H1 (cell line): ENCODE measurements around the gene RNF208. TPM values are rescaled to one million over a fixed set of nuclear protein-coding genes. Genes with fewer than 3 reads are reported as not detected.

ENCODE experiments used
- CTCF ChIA-PET: fragments of 300-600 bp; sonication (Branson Sonifier 250); formaldehyde crosslinking; loops from one replicate; lab custom pipeline; 2021; ENCODE audit not compliant: partially characterized antibody; lab: Charles Lee
- POLR2A ChIA-PET: fragments of 300-600 bp; sonication (Branson Sonifier 250); formaldehyde crosslinking; loops from one replicate; lab custom pipeline; 2021; ENCODE audit warnings: inconsistent platforms; ENCODE audit not compliant: partially characterized antibody; lab: Charles Lee
- DNase-seq, 2 experiments: peaks; one replicate each; pipeline versions ENCODE4 v3.0.0 to v3.0.0-alpha.2; 2010 to 2022; ENCODE audit warnings: low spot score in 2 of 2, low read depth in 1 of 2, mixed read lengths in 1 of 2
- FAIRE-seq: peaks from 2 replicates; lab custom pipeline; 2011; peaks lifted over from hg19 to GRCh38; lab: Jason Lieb, UNC
- H2AFZ ChIP-seq: 2 replicates; pipeline ENCODE4 v1.8.1; 2012; ENCODE audit warnings: low read length, inconsistent platforms
- H2AK5ac ChIP-seq: 2 replicates; pipeline ENCODE4 v1.6.1; 2013; ENCODE audit warnings: low read depth, low read length
- H2BK120ac ChIP-seq: replicated peaks from 2 replicates; pipeline ENCODE3; 2013; ENCODE audit warnings: low read depth, low read length, inconsistent platforms
- H2BK12ac ChIP-seq: 2 replicates; pipeline ENCODE4 v1.6.1; 2013; ENCODE audit warnings: low read depth, low read length
- H2BK15ac ChIP-seq: 2 replicates; pipeline ENCODE4 v1.6.1; 2013; ENCODE audit warnings: low read length
- H2BK20ac ChIP-seq: 2 replicates; pipeline ENCODE4 v1.6.1; 2013; ENCODE audit warnings: low read length
- H2BK5ac ChIP-seq: 2 replicates; pipeline ENCODE4 v1.6.1; 2013; ENCODE audit warnings: low read depth, low read length
- H3K14ac ChIP-seq: 2 replicates; pipeline ENCODE4 v1.6.1; 2013; ENCODE audit warnings: inconsistent platforms; ENCODE audit not compliant: insufficient read length
- H3K18ac ChIP-seq: 2 replicates; pipeline ENCODE4 v1.6.1; 2013; ENCODE audit warnings: low read length; ENCODE audit errors: extremely low read depth
- H3K23ac ChIP-seq: 2 replicates; pipeline ENCODE4 v1.6.1; 2013; ENCODE audit warnings: inconsistent platforms; ENCODE audit not compliant: insufficient read length
- H3K23me2 ChIP-seq: 2 replicates; pipeline ENCODE4 v1.6.1; 2013; ENCODE audit warnings: low read depth, low read length
- H3K27ac ChIP-seq: 2 replicates; pipeline ENCODE4 v1.6.1; 2011; ENCODE audit warnings: low read depth, low read length, inconsistent platforms
- H3K27me3 ChIP-seq, 4 experiments: replicated peaks in 1 of 4; 1 replicate in 1 of 4; 2 replicates in 3 of 4; pipeline versions ENCODE4 v1.6.1 to v1.8.1; 2011 to 2013; ENCODE audit warnings: low read length in 3 of 4, mild to moderate bottlenecking in 3 of 4, inconsistent platforms in 2 of 4, mixed read lengths in 2 of 4, moderate library complexity in 1 of 4; ENCODE audit not compliant: control insufficient read depth in 3 of 4, insufficient read depth in 3 of 4; ENCODE audit errors: extremely low read depth in 1 of 4
- H3K36me3 ChIP-seq, 4 experiments: 2 replicates each; pipeline versions ENCODE4 v1.6.1 to v1.8.1; 2011 to 2013; ENCODE audit warnings: mild to moderate bottlenecking in 4 of 4, low read length in 3 of 4, moderate library complexity in 2 of 4, control low read depth in 1 of 4, inconsistent platforms in 1 of 4; ENCODE audit not compliant: insufficient read depth in 4 of 4, control insufficient read depth in 2 of 4
- H3K4ac ChIP-seq: replicated peaks from 2 replicates; pipeline ENCODE3; 2013; ENCODE audit warnings: low read length, low read depth, mixed read lengths, inconsistent platforms; ENCODE audit not compliant: insufficient read length
- H3K4me1 ChIP-seq, 4 experiments: replicated peaks in 1 of 4; 1 replicate in 1 of 4; 2 replicates in 3 of 4; pipeline versions ENCODE4 v1.6.1 to v1.8.1; 2011 to 2013; ENCODE audit warnings: low read length in 3 of 4, inconsistent platforms in 2 of 4, mixed read lengths in 1 of 4; ENCODE audit not compliant: insufficient read depth in 4 of 4, control insufficient read depth in 3 of 4
- H3K4me2 ChIP-seq, 2 experiments: 2 replicates each; pipeline versions ENCODE4 v1.6.1 to v1.8.1; 2011 to 2013; ENCODE audit warnings: low read depth in 2 of 2, low read length in 2 of 2, control low read depth in 1 of 2, inconsistent platforms in 1 of 2, mild to moderate bottlenecking in 1 of 2; ENCODE audit not compliant: insufficient read depth in 1 of 2
- H3K4me3 ChIP-seq, 4 experiments: fragments of 200-600, 300-600 bp in 1 of 4; sonication (generic), shearing (Covaris generic), sonication (Bioruptor Twin) in 1 of 4; 2 replicates each; pipeline versions ENCODE4 v1.5.1 to v1.8.1; 2011 to 2016; ENCODE audit warnings: low read length in 4 of 4, low read depth in 3 of 4, control low read depth in 2 of 4, inconsistent platforms in 2 of 4, mild to moderate bottlenecking in 2 of 4, mixed read lengths in 1 of 4, moderate library complexity in 1 of 4; ENCODE audit not compliant: insufficient read depth in 2 of 4; ENCODE audit errors: extremely low read depth in 1 of 4
- H3K56ac ChIP-seq: replicated peaks from 2 replicates; pipeline ENCODE3; 2013; ENCODE audit warnings: low read depth, mild to moderate bottlenecking, mixed read lengths, low read length, inconsistent platforms; ENCODE audit not compliant: insufficient read length
- H3K79me1 ChIP-seq: 2 replicates; pipeline ENCODE4 v1.6.1; 2013; ENCODE audit warnings: low read depth, low read length, control low read depth
- H3K79me2 ChIP-seq, 2 experiments: 2 replicates each; pipeline versions ENCODE4 v1.6.1 to v1.8.1; 2012 to 2013; ENCODE audit warnings: low read length in 2 of 2, mild to moderate bottlenecking in 2 of 2, inconsistent platforms in 1 of 2; ENCODE audit not compliant: insufficient read depth in 2 of 2, control insufficient read depth in 1 of 2
- H3K9ac ChIP-seq, 4 experiments: replicated peaks in 1 of 4; 1 replicate in 1 of 4; 2 replicates in 3 of 4; pipeline versions ENCODE4 v1.6.1 to v1.8.1; 2011 to 2013; ENCODE audit warnings: low read depth in 3 of 4, low read length in 3 of 4, control low read depth in 2 of 4, mild to moderate bottlenecking in 2 of 4, moderate library complexity in 2 of 4, inconsistent platforms in 1 of 4; ENCODE audit errors: extremely low read depth in 1 of 4
- H3K9me3 ChIP-seq, 2 experiments: 2 replicates each; pipeline versions ENCODE4 v1.6.1 to v1.8.1; 2012 to 2013; ENCODE audit warnings: mild to moderate bottlenecking in 2 of 2, moderate library complexity in 2 of 2, control low read depth in 1 of 2, inconsistent platforms in 1 of 2, low read depth in 1 of 2, low read length in 1 of 2, mixed read lengths in 1 of 2; ENCODE audit not compliant: insufficient read depth in 2 of 2
- H4K20me1 ChIP-seq, 2 experiments: replicated peaks in 1 of 2; 2 replicates each; pipeline versions ENCODE3 to v1.8.1; 2011 to 2013; ENCODE audit warnings: inconsistent platforms in 2 of 2, low read length in 2 of 2, mild to moderate bottlenecking in 1 of 2; ENCODE audit not compliant: insufficient read depth in 2 of 2, control insufficient read depth in 1 of 2
- H4K5ac ChIP-seq: 2 replicates; pipeline ENCODE4 v1.6.1; 2013; ENCODE audit warnings: low read length, low read depth, mixed read lengths, inconsistent platforms; ENCODE audit not compliant: insufficient read length
- H4K8ac ChIP-seq: 2 replicates; pipeline ENCODE4 v1.8.0; 2013; ENCODE audit warnings: mild to moderate bottlenecking, moderate library complexity, low read length, inconsistent platforms; ENCODE audit not compliant: insufficient read depth; ENCODE audit errors: extremely low read depth
- H4K91ac ChIP-seq: replicated peaks from 2 replicates; pipeline ENCODE3; 2013; ENCODE audit warnings: low read length, mixed read lengths, inconsistent platforms; ENCODE audit not compliant: insufficient read length
- BCL11A ChIP-seq, 2 experiments: IDR thresholded peaks; one replicate each; pipeline ENCODE4 v1.6.1; 2011; ENCODE audit warnings: low read depth in 2 of 2, low read length in 2 of 2, mild to moderate bottlenecking in 2 of 2
- CTCF ChIP-seq, 3 experiments: IDR thresholded peaks; 1 replicate in 2 of 3; 2 replicates in 1 of 3; pipeline versions ENCODE4 v1.5.1 to v1.6.1; 2011; ENCODE audit warnings: low read length in 3 of 3, mild to moderate bottlenecking in 3 of 3, inconsistent platforms in 2 of 3, low read depth in 1 of 3, moderate library complexity in 1 of 3; ENCODE audit not compliant: insufficient read depth in 1 of 3; ENCODE audit errors: control extremely low read depth in 1 of 3
- FOSL1 ChIP-seq: IDR thresholded peaks from 2 replicates; pipeline ENCODE4 v1.6.1; 2011; ENCODE audit warnings: mild to moderate bottlenecking, low read depth, low read length, moderate library complexity; ENCODE audit not compliant: insufficient read depth
- GABPA ChIP-seq: IDR thresholded peaks from 2 replicates; pipeline ENCODE4 v1.6.1; 2011; ENCODE audit warnings: mild to moderate bottlenecking, low read length, moderate library complexity, borderline replicate concordance; ENCODE audit not compliant: insufficient read depth
- PHF8 ChIP-seq: fragments of 200-600 bp; sonication (generic); conservative IDR thresholded peaks from 2 replicates; pipeline ENCODE4 v1.7.1; 2012; ENCODE audit warnings: low read depth, mild to moderate bottlenecking, inconsistent platforms, low read length, moderate library complexity
- RAD21 ChIP-seq, 2 experiments: IDR thresholded peaks in 1 of 2; conservative IDR thresholded peaks in 1 of 2; 2 replicates each; pipeline ENCODE4 v1.6.1; 2011; ENCODE audit warnings: low read depth in 2 of 2, low read length in 2 of 2, improper control_type of control experiment in 1 of 2, inconsistent platforms in 1 of 2, mild to moderate bottlenecking in 1 of 2, moderate library complexity in 1 of 2
- WGBS, 2 experiments: shearing (Covaris generic) in 1 of 2; methylation state at CpG; one replicate each; pipeline versions ENCODE4 v1.1.6 to v1.1.7; 2013 to 2015; ENCODE audit warnings: low lambda C conversion rate in 2 of 2, mixed read lengths in 2 of 2, inconsistent platforms in 1 of 2, low coverage in 1 of 2, missing lambda C conversion rate in 1 of 2; ENCODE audit not compliant: insufficient replicate concordance in 2 of 2, insufficient coverage in 1 of 2, insufficient read length in 1 of 2; ENCODE audit errors: extremely low coverage in 1 of 2, missing lambda C conversion rate in 1 of 2; 5-methylcytosine and 5-hydroxymethylcytosine counted together
- polyA plus RNA-seq, 7 experiments: library from polyadenylated mRNA; depleted of rRNA in 3 of 7; stranded (reverse) in 5 of 7; unstranded in 2 of 7; fragments of >200 nt in 5 of 7; fragments of 200-250 nt in 2 of 7; gene quantifications; 1 replicate in 5 of 7; 2 replicates in 1 of 7; 4 replicates in 1 of 7; pipeline versions ENCODE4 v1.2.1 to v1.2.3, GENCODE V29; 2011 to 2013; ENCODE audit warnings: missing spikeins in 2 of 7, mixed read lengths in 2 of 7
- total RNA-seq: library from RNA; stranded (reverse); fragmentation: NEBNext Ultra II Directional; extraction: Animal tissue kit (Norgen Biotek cat#: 25700); gene quantifications from 2 replicates; pipeline ENCODE4 v1.2.1, GENCODE V29; 2021
- TF ChIP-seq, protein P1 (sequence below): IDR thresholded peaks from 2 replicates; pipeline ENCODE4 v1.6.1; 2011; ENCODE audit warnings: low read depth, mild to moderate bottlenecking, low read length; ENCODE audit not compliant: insufficient read depth

Gene RNF208
- total and polyA plus RNA-seq, 2 of the 8 experiments (the other 6 are each of a cell fraction or from before 2014, with no cell fraction given), result 2.7 to 7.7 TPM

GRCh38 chr9:137175345-137175961 lies 46.6 kb downstream of the RNF208 start:
- Histone ChIP-seq H4K20me1 (peaks cover 2 to 18% of the 10 kb centered on the region in 2 experiments), H3K23me2 (no peaks in the 10 kb centered on the region; the same call in 1 of the 2 replicates), H2BK15ac (no peak overlapping the region), H3K79me1 (no peaks in the 10 kb centered on the region), H4K91ac (no peak overlapping the region), H2BK5ac (no peak overlapping the region), H3K9ac (no peak overlapping the region), H3K79me2 (no peaks in the 10 kb centered on the region), H2BK20ac (no peak overlapping the region), H2AK5ac (no peak overlapping the region), H4K5ac (no peak overlapping the region), H3K14ac (no peak overlapping the region), H3K27me3 (peaks cover 2 to 21% (median 16%) of the 10 kb centered on the region in 4 experiments), H3K4ac (no peak overlapping the region), H3K4me3 (peak overlapping the region in 1 of 4 experiments; percentile 27; a peak in 1 of 8 replicates), H3K9me3 (no peaks in the 10 kb centered on the region), H2BK120ac (no peak overlapping the region), H3K23ac (no peak overlapping the region), H2BK12ac (peak overlapping the region; percentile 50; the same call in 1 of the 2 replicates), H3K27ac (no peak overlapping the region), H3K36me3 (peaks cover 0 to 7% (median 0%) of the 10 kb centered on the region in 4 experiments; a peak in 2 of 8 replicates), H2AFZ (no peak overlapping the region), H3K18ac (no peak overlapping the region), H3K4me1 (peaks cover 0 to 11% (median 6%) of the 10 kb centered on the region in 4 experiments; a peak in 6 of 7 replicates), H3K56ac (no peak overlapping the region), H4K8ac (no peak overlapping the region), H3K4me2 (peak overlapping the region in 1 of 2 experiments; percentile 30; a peak in 1 of 4 replicates)
- POLR2A ChIA-PET, result interaction anchor here (0.7 to 3.7 kb wide), 22 partner anchors 9 to 106 kb away, joined by 3 to 15 read pairs (median 4); partner anchors contain the start of genes MAN1B1, NDOR1, SSNA1 and TMEM203
- 65% methylated on average over 27 of the region's 33 CpGs; no CpG with 5 or more reads in 1 of the 2 experiments for WGBS, 2 experiments
- DNase-seq (peak in 1 of 2 experiments; percentile 80), FAIRE-seq (no peak)
- CTCF ChIA-PET, result interaction anchor here (0.7 to 3.9 kb wide), 32 partner anchors 8 to 201 kb away, joined by 3 to 47 read pairs (median 5); partner anchors contain the start of genes ABCA2, ANAPC2, GRIN1 and RNF208
- TF ChIP-seq FOSL1 (0 out of 2 replicates have a peak, but pooled peaks have one; percentile 11), GABPA (peak; percentile 82; the same call in 1 of the 2 replicates), PHF8 (no peak), RAD21 (IDR thresholded peaks at IDR 0.05 in 1 of 2, conservative IDR thresholded peaks at IDR 0.05 in 1 of 2; ENCODE audit: low read depth in 2 of 2, low read length in 2 of 2) (peak; percentile 70 to 77), BCL11A (IDR thresholded peaks at IDR 0.05; ENCODE audit: low read depth in 2 of 2, low read length in 2 of 2) (no peak), CTCF (IDR thresholded peaks at IDR 0.05; ENCODE audit: control extremely low read depth in 1 of 3, insufficient read depth in 1 of 3, low read depth in 1 of 3, low read length in 3 of 3) (peak in 2 of 3 experiments; percentile 72 to 75; a peak in 3 of 4 replicates)
- TF ChIP-seq, protein P1, sequence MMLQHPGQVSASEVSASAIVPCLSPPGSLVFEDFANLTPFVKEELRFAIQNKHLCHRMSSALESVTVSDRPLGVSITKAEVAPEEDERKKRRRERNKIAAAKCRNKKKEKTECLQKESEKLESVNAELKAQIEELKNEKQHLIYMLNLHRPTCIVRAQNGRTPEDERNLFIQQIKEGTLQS, result no peak
